GM12874 (cell line): Measurements from ENCODE around the gene BIRC3.
A peak's percentile ranks its signal among the peaks of the same experiment; 100 is the strongest.

Experiments used
- TF ChIP-seq, protein P1 (sequence below): IDR thresholded peaks from 2 replicates; pipeline ENCODE4 v1.5.1; 2011; ENCODE audit warnings: low read depth, mild to moderate bottlenecking, control low read depth, low read length, moderate library complexity; ENCODE audit not compliant: insufficient read depth

Gene BIRC3

DNA sequence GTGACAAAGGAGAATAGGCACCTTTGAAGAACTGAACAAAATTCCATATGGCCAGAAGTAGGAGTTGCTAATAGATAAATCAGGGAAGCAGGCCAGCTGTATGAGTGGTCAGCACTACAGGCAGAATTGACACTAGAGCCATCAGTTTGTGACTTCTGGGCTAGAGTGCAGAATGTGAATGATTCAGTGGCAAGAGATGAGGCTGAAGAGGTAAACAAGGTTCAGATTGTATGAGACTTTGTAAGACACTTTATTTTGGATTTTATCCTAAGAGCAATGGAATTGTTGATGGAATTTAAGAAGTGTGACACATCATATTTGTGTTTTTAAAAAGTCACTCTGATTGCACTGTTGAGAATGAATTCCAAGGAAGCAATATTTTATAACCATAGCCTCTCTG is 12.9 kb downstream of the BIRC3 start:
- TF ChIP-seq, protein P1, sequence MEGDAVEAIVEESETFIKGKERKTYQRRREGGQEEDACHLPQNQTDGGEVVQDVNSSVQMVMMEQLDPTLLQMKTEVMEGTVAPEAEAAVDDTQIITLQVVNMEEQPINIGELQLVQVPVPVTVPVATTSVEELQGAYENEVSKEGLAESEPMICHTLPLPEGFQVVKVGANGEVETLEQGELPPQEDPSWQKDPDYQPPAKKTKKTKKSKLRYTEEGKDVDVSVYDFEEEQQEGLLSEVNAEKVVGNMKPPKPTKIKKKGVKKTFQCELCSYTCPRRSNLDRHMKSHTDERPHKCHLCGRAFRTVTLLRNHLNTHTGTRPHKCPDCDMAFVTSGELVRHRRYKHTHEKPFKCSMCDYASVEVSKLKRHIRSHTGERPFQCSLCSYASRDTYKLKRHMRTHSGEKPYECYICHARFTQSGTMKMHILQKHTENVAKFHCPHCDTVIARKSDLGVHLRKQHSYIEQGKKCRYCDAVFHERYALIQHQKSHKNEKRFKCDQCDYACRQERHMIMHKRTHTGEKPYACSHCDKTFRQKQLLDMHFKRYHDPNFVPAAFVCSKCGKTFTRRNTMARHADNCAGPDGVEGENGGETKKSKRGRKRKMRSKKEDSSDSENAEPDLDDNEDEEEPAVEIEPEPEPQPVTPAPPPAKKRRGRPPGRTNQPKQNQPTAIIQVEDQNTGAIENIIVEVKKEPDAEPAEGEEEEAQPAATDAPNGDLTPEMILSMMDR = no peak

DNA sequence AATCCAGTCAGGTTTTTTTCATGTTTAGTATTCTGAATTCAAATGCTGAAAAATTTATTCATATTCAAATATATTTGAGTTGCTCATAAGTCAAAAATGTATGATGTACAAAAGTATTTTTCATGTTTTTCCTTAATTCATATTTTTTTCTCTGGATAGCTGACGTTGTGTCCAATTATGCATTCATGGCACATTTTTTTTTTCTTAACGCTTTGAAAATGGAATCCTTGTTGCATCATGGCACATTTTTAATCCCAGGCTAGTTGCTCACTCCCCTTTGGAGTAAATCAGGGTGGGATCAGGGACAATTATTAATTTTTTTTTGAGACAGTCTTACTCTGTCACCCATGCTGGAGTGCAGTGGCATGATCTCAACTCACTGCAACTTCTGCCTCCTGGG is 14.1 kb downstream of the BIRC3 start:
- TF ChIP-seq, protein P1 = no peak

DNA sequence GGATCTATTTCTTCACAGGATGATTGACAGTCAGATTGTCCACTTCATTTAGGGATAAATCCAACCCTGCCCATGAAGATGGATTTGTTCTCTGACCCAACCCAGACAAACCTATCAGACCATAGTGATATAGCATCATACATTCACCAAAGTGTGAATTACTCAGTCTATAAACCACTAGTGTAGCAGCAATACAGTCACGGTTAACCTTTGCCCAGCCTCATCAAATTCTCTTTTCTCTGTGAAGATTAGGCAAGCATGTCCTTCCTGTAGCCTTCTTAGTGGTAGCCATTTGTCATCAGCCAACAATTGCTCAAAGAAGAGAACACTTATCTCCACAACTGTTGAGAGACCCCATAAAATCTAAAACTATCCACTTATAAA is 15.3 kb downstream of the BIRC3 start:
- TF ChIP-seq, protein P1 = no peak

DNA sequence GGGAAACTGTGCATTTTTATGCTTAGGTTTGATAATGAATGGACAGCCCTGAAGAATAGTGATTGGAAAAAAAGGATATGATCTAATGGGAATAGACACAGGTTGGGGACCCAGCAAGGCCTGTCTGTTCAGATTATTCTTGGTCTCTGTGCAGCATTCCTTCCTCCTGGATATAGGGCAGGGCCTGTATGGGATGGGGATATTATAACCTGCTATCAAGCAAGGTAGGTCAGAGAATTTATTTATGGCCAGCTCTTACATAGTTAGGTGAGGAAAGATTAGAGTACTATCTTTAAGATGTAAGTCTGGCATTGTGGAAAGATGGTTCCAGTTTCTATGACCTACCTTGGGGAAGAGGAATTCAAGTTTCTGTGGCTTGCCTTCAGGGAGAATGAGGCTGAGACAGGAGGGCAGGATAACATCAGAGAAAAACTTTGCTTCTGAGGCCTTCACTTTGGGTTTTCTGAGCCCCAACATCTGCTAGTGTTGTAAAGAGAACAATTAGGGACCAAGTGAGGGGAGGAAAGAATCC is 21.3 kb downstream of the BIRC3 start:
- TF ChIP-seq, protein P1 = no peak

DNA sequence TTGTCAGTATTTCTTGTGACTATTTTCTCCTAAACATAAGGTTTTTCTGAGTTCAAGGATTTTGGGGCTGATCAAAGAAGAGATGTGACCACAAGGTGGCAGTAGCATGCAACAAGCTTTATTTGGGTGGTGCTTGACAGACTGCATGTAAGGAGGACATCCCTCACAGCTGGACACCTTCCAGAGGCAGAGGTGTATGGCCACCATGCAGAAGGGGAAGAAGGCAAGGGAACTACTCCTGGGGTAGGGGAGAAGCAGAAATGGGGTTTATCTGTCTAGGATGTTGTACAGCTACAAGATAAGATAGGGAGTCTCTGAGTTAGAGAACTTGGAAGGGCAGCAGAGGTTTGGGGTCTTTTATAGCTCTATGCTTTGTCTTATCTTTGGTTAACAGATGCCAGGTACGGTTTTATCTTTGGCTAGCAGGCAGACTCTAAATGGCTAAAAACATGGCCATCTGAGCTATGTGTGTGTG is 24.6 kb downstream of the BIRC3 start:
- TF ChIP-seq, protein P1 = peak; percentile 73

DNA sequence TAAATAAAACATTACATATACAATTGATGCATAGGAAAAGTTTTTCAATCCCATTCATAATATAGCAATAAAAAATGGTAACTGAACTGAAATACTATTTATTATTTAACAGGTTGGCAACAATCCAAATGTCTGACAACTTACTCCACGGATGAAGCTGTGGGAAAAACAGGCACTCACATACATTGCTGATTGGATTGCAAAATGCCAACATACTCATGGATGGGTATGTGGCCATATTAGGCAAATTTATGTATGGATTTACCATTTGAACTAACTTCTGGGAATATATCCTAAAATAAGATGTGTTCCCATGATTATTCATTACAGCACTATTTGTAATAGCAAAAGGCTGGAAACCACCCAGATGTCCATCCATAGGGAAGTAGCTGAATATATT is 26.5 kb downstream of the BIRC3 start:
- TF ChIP-seq, protein P1 = no peak

DNA sequence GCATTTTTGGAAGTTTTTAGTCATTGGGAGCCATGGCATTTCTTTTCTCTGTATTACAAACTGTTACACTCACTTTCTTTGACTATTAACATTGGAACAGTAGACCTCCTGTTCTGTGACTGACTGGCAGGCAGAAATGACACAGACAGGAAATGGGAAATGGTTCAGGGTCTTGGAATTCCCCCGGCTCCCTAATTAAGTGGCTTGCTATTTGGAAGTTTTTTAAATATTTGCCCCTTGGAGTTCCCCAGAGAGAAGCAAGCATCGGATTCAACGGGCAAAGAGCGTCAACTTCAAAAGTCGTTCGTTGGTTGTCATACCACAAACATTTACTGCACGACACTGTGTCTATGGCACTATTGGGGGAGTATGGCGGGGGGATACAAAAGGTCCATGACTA is 28.6 kb downstream of the BIRC3 start:
- TF ChIP-seq, protein P1 = no peak

DNA sequence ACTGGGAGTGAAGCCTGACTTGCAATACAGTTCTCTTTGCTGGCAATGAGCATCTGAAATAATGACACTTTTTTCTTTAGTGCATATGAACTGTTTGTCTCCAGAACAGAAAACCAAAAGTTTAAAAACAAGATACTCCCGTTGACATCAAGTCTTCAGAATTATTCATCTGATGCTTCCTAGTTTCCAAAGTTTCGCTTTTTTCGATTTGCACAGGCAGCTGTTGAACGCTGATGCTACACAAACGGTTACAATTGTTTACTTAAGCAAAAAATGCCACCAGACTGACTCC is 29.1 kb downstream of the BIRC3 start:
- TF ChIP-seq, protein P1 = no peak
